WTC11 (cell line): ENCODE measurements around the gene SEH1L.

ENCODE experiments used
- ATF2 ChIP-seq: sonication (generic); formaldehyde crosslinking; IDR thresholded peaks from 2 replicates; pipeline ENCODE4 v1.8.1; 2022; ENCODE audit warnings: low read depth, missing genetic modification reagents, borderline replicate concordance
- CTCF ChIP-seq: fragments of 200-600 bp; IDR thresholded peaks from 2 replicates; pipeline ENCODE4 v1.8.0; 2022; ENCODE audit warnings: antibody characterized with exemption
- E2F4 ChIP-seq: sonication (generic); formaldehyde crosslinking; IDR thresholded peaks from 2 replicates; pipeline ENCODE4 v1.8.1; 2022; ENCODE audit warnings: low read depth, mild to moderate bottlenecking, moderate library complexity, missing genetic modification reagents, borderline replicate concordance
- FOXJ3 ChIP-seq: sonication (generic); formaldehyde crosslinking; IDR thresholded peaks from 2 replicates; pipeline ENCODE4 v1.9.0; 2021; ENCODE audit warnings: missing genetic modification reagents, mild to moderate bottlenecking, borderline replicate concordance
- GABPB1 ChIP-seq: sonication (generic); formaldehyde crosslinking; IDR thresholded peaks from 2 replicates; pipeline ENCODE4 v1.8.1; 2023; ENCODE audit warnings: mild to moderate bottlenecking, missing genetic modification reagents
- JUN ChIP-seq: sonication (generic); formaldehyde crosslinking; IDR thresholded peaks from 2 replicates; pipeline ENCODE4 v1.8.0; 2023; ENCODE audit warnings: mild to moderate bottlenecking, missing genetic modification reagents
- MAX ChIP-seq: sonication (generic); formaldehyde crosslinking; IDR thresholded peaks from 2 replicates; pipeline ENCODE4 v1.8.0; 2022; ENCODE audit warnings: mild to moderate bottlenecking, missing genetic modification reagents
- SMAD4 ChIP-seq: sonication (generic); formaldehyde crosslinking; IDR thresholded peaks from 2 replicates; pipeline ENCODE4 v1.8.0; 2022; ENCODE audit warnings: mild to moderate bottlenecking, missing genetic modification reagents
- ZBTB43 ChIP-seq: sonication (generic); formaldehyde crosslinking; IDR thresholded peaks from 2 replicates; pipeline ENCODE4 v1.8.1; 2023; ENCODE audit warnings: mild to moderate bottlenecking, missing genetic modification reagents
- ZNF396 ChIP-seq: fragments of 250-450 bp; sonication (Bioruptor Pico); IDR thresholded peaks from 2 replicates; pipeline ENCODE4 v1.8.0; 2021; ENCODE audit warnings: mild to moderate bottlenecking, moderate library complexity, borderline replicate concordance

- TF ChIP-seq FOXJ3 (CRISPR knock-in tag) (no peak), CTCF (no peak), MAX (no peak), JUN (CRISPR knock-in tag) (no peak), SMAD4 (no peak), E2F4 (CRISPR knock-in tag) (no peak), ZBTB43 (CRISPR knock-in tag) (no peak), ATF2 (CRISPR knock-in tag) (no peak), ZNF396 (CRISPR knock-in tag) (no peak), GABPB1 (no peak)
Observed at GRCh38 chr18:12930908-12931307, 16.9 kb upstream of the SEH1L start.
